Measurements from ENCODE around the gene TPP1.
A peak's percentile ranks its signal among the peaks of the same experiment; 100 is the strongest.

TPP1 gene

GRCh38 chr11:6626971-6627761 lies 7.9 kb upstream of the TPP1 start:
- DNase-seq = no peak

GRCh38 chr11:6625832-6626420 lies 6.7 kb upstream of the TPP1 start:
- no peak for DNase-seq

- DNase-seq = no peak
These were observed 6.1 kb upstream of the TPP1 start for GRCh38 chr11:6625156-6625831.

- DNase-seq = no peak
These were observed 4.5 kb upstream of the TPP1 start for GRCh38 chr11:6623391-6624363.

DNA sequence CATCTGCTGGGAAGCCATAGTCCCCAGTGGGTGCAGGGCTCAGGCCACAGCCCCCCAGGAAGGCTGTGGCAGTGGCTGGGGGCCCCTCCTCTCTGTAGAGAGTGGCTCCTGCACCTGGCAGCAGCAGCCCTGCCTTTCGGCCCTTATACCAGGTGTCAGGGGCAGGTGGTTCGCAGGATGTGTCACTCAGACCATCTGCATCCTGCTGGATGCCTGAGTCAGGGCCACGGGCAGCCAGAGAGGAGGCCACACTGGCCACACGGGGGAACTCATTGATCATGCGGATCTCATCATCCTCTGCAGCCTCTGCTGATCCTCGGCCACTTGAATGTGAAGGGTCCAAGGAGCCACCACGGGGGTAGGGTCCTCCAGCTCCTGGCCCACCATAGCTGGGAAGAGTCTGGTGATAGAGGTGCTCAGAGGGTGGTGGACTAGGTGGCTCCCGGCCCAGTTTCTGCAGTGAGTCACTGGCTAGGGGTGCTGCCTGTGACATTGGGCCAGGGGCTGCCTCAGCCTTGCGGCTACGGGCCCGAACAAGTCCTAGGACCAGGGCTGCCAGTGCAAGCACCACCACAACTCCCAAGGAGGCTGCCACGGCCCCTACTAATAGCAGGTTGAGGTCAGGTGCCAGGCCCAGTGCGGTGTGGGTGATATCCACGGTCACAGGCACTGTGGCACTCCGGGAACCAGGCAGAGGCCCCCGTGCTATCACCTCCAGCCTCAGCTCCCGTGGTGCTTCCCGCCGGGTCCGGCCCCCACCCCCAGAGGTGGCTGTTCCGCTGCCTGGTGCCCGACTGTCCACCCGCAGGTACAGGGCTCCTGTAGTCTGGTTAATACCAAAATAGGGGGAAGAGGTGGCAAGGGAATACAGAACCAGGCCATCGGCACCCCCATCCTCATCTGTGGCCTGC lies 3.3 kb upstream of the TPP1 start:
- peak; percentile 4 for DNase-seq

- DNase-seq = no peak
These were observed 2.5 kb upstream of the TPP1 start for GRCh38 chr11:6621711-6622211.

- DNase-seq = no peak
These were observed 1.4 kb upstream of the TPP1 start for GRCh38 chr11:6620636-6621035.

DNA sequence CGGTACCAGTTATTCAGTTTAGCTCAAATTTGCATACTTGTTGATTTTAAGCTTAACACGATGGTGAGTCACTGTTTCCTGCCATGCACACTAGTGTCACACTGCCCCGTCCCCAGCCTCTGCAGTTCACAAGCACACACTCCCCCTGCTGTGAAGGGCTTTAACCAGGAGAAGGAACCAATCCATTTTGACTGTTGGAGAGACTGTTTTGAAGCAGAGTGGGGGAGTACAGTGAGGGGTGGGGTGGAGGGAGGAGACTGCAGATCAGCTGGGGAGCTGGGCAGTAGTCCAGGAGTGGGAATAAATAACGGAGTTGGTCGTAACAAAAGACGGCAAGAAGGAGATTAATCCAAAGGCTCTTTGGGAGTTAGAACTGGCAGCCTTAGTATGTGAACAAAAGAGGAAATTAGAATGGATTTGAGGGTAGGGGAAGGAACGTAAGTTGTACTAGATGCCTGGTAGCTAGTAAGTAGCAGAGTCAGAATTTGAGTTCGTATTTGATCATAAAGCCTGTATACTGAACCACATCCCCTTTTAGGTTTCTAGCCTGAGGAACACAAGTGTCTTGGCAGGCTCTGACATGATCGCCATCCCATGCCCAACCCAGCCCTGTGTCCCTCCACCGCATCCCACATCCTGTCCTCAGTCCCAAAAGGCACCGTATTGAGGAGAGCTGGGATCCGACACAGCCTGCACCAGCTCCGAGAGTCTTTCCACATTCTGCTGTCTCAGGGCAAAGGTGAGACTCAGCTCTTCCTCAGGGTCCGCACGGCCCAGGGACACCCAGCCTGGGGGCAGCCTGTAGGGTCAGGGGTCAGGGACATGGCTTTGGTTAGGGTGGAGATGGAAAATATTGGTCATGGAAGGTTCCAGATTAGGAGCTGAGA lies 862 bp downstream of the TPP1 start:
- DNase-seq = peak; percentile 49

DNA sequence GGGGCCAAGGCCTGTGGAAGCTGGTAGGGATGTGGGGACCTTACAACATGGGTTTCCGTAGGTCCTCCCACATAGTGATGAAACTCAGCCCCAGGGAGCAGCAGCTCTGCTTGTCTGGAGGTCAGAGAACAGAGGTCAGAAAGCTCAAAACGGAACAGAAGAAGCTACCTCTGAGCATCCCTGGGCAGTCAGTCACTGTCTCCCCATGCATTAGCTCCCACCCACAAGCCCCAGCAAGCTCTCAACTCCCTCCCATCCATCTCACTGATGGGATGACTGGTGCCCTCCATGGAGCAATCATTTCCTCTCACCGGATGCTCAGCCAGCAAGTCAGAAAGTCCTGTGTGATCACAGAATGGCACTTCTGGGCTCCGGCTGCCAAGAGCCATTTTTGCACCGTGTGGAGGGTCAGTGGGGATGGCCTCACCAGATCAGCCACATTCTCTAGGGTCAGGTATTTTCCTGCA lies 1.9 kb downstream of the TPP1 start:
- no peak for DNase-seq

- DNase-seq = no peak
These were observed 2.5 kb downstream of the TPP1 start for GRCh38 chr11:6616596-6617250.

DNA sequence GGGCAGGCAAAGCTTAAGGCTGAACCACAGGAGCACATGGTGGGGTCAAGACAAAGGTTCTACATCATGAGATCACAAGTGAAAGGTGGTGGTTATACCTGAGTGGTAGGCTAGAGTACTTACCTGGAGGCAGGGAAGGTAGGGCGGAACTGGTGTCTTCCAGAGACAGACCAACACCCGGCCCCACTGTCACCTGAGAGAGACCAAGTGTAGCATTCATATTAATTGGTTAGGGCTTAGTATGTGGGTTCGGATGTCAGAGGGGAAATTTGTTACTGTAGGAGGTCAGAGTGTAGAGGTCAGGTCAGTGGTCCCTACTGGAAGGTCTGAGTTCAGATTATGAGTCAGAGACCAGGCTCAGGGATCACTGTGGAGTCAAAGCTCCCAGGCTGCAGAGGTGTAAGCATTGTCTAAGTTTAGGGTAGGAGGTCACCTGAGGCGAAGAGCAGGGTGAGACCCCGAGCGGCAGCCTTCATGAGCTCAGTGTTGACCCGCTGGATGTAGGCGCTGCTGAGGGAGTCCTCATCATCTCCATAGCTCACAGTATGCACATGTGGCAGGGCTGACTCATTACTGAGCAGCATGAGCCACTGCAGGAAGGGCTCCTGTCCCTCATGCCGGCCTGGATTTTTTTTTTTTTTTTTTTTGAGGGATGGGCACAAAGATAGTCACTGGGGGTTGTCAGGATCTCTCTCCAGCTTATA lies 3.2 kb downstream of the TPP1 start:
- DNase-seq = no peak

- no peak for DNase-seq
These were observed 4.2 kb downstream of the TPP1 start for GRCh38 chr11:6615046-6615445.

DNA sequence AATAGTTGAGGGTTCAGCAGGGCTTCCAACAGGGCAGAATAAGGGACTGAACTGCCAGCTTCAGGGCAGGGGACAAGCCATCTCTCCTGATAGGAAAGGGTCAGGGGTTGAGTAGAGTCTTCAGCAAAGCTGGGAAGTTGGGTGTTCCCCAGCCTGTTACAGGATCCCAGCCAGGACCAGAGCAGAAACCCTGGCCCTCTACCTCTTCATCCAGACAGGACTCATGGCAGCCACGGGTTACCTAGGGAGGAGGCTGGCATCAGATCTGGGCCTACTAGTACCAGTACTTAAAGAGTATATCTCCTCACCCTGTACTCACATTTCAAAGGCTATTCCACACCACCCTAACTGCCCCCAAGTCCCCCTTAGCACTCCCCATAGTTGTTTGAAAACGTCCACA lies 4.8 kb downstream of the TPP1 start:
- no peak for DNase-seq

GRCh38 chr11:6613496-6613895 lies 5.7 kb downstream of the TPP1 start:
- no peak for DNase-seq

DNA sequence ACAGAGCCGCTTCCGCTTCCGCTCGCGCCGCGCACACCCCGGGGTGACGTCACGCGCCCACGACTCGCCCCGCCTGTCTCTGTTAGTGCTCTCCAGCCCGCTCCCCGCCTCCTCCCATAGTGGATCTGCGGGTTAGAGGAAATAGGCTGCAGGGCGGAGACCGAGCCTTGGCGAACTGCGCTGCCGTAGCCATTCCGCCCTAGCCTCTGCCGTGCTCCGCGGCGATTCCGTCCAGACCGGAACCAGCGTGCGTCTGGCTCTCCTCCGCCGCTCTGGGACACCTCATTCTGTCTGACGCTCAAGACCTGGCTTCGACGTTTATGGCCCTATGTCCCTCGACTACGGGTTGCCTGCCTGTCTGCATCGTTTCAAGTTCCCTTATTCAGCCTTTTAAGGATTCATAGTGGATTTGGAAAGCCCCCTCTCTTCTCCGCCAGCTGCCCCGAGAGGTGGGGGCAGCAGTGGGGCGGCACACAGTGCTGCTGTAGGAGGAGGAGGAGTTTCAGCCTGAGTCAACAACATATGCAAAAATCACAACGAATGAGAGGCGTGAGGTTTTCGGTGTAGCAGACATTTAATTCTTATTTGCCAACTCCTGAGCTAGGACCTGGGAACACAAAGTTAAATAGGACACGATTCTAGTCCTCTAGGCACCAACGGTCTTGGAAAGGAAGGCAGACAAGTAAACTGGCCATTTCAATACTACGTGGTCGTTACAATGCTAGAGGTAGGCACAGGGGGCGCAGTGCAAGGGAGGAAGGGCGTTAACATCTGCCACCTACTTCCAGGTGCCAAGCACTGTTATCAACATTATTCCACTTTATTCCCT lies 6.8 kb downstream of the TPP1 start, which contains the start of gene TAF10:
Gene TAF10, minus strand, starts transcription at position 4 of the 829 bp plus-strand sequence. CDS start 27 bp downstream, outside the sequence.
- DNase-seq = peak; percentile 87

- no peak for DNase-seq
These were observed 7.3 kb downstream of the TPP1 start for GRCh38 chr11:6611963-6612212.

DNA sequence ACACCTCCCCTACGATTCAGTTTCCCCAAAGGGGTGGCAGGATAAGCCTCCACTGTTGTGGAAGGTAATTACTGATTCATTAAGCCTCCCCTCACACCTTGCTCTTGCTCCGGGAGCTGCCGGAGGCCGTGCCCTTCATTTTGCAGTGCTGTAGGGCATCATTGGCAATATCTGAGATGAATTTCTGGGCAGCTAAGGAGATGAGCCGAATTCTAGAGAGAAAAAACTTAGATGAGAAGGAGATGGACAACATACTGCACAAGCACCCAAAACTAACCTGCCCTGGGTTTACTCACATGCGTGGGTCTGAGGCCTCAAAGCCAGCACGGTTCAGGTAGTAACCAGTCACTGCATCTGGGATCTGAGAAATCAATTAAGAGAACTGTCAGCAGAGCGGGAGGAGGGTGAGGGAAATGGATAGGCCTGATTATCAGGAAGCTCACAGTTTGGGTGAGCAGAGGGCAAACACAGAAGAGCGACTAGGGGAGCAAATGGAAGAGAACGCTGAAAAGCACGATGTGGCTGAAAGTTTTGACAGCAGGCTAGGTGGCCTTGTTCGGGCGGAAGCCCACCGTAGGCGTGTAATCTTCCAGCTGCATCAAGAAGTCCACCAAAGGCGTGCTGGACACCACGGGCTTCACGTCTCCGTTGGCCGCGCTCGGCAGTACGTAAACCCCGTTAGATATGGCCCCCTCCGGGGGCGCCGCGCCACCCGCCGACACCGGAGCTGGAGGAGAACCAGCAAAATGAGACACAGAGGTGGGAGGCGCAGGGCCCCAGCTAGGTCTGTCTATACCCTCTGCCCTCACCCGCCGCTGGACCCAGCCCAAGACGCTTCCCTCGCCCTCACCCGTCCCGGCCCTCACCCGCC lies 7.9 kb downstream of the TPP1 start:
- DNase-seq = no peak

Data from COR-L47 (cell line).